Stromal cell of bone marrow (primary cell): Measurements from ENCODE around the gene MSANTD2.

Experiments used
- DNase-seq: peaks from one replicate; pipeline ENCODE4 v3.0.0-alpha.2; 2012; ENCODE audit warnings: low read depth

Gene MSANTD2

DNA sequence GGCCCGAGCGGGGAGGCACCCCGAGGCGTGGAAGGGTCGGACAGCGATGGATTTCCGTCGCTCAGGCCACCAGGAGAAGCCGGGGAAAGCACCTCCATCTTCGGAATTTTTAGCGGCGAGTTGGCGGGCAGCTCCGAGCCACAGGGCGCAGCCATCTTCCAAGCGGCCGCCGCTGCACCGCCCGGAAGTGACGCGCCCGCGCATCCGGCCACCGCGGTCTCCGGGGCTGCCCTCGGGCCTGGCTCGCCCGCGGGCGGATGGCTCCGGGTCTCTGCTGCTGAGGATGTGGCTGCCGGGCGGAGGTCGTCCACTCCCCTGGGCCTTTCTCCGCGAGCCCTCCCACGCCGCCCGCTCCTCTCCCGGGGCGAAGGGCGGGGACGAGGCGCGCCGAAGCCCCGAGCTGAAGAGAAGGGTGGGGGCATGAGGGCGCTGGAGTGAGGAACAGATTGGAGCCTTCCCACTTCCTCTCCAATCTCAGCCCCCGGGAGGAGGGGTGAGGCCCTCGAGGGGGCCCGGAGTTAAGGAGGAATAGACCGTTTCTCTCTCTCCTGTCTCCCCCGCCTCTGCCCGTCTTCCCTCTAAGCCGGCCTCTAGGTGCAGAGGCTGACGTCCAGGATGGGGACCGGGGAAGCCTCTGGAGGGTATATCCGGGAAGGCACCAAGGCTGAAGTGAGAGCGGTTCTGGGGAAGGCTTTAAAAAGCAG, at the start of gene MSANTD2:
Gene MSANTD2 (minus strand): TSS at position 181 of the 704 bp plus-strand sequence. CDS start 26 bp downstream, at position 155.
- DNase-seq, result peak; percentile 62

DNA sequence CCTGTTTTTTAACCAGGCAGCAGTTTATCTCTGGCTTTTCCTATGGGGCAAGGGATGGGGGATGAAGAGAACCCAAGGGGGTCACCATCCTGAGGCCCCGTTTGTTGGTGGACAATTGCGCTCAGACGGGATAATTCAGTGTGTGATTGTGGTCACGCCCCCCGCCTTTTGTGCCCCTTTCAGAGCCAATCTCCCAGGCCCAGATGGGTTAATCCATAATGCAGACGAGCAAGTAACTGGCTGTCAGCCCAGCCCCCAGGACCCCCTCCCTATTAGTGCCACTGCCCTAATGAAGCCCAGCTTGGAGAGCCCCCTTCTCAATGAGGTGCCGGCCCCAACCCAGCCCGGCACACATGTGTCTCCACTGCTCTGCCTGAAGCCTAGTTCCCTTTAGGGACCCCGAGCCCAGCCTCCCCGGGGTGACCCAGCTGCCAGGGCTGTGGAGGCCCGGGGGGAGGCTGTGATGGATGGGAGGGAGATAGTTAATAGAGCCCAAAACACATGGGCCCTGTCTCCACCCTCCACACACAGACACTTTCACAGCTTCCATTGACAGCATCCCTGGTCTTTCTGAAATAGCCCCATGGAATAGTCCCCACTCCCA, 46.0 kb upstream of the MSANTD2 start:
- DNase-seq, result no peak

DNA sequence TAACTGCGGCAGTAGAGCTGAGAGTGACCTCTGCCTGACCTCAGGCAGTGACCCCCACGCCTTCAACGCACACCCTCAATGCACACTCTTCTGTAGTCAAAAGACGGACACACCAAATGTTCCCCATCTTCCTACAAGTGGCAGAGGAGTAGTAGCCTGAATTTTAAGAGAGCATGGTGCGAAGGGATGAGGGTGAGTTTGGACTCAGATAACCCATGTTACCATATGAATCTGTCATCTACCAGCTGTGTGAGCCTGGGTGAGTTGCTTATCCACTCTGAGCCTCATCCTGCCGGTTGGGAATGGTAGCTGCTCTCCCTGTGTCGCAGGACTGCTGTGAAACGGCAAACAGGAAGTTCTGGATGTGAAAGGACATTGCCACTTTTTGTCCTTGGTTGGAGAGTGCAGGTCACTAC, 44.5 kb upstream of the MSANTD2 start:
- DNase-seq, result no peak

DNA sequence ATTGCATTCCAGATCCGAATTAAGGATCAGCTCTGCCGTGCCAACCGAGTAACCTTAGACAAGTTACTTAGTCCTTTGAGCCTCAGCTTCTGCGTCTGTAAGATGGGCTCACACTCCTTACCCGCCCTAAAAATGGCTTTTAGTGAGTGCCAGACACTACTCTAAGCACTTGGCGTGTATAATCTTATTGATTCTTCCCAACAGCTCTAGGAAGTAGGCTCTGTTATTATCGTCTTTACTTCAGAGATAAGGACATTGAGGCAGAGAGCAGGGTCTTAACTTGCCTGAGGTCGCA, 43.4 kb upstream of the MSANTD2 start:
- no peak for DNase-seq

DNA sequence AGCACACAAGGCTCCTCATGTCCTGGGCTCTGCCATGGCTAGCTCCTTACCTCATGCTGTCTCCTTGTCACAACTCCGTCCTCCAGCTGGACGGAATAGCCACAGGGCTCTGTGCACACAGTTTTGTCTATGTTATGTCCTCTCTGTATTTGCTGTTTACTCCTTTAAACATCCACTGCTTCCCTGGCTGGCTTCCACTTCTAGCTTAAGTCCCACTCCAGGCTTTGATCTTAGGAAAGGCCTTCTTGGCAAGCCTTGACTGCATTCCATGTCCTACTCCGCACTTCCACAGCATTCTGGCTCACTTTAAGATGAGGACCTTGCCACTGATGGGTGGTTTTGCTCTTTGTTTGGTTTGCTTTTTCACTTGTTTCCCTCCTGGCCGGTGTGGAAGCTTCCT, 42.1 kb upstream of the MSANTD2 start:
- no peak for DNase-seq

DNA sequence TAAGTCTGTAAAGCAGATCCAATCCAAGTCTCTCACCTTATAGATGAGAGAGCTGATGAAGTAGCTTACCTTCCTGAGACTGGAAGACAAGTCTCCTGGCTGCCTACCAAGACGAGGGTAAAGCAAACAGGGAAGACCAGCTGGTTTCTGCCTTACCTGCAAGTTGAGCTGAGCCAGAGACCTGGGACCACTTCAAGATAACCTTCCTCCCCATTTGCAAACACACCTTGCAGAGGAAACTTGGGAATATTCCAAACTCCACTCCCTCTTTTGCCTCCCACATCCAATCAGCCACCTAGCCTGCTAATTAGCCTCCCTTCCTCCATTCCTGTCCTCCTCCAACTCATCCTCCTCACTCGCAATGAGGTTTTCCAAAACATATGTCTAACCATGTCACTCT, 41.6 kb upstream of the MSANTD2 start:
- no peak for DNase-seq

DNA sequence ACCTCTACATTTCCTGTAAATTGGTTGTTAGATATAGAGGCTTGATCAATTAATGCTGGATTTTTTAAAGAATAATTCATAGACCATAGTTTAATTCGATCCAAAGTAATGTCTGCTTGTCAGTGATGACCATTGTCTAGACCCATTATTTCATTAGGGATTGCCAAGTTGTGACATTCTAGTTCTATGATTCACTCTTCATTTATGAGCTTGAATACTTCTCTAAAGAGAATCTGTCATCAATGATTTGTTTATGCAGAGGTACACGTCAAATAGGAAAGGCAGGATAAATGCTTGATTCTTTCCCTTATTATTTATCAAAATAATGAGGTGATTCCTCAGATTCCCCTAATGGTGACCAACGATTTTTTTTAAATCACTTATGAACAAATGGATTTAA, 41.0 kb upstream of the MSANTD2 start:
- DNase-seq, result no peak

DNA sequence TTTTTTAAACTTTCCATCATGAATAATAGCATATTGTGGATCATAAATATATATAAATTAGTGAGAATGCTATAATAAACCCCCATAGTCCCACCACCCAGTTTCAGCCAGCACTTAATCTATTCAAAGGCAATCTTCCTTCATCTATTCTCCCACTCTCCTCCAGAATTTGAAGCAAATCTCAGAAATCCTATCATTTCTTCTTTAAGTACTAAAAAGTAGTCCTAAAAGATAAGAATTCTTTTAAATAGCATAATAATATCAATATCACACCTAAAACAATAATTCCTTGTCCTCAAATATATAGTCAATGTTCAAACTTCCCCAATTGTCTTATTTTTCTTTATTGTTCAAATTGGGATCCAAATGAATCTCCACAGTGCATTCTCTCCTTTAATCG, 40.5 kb upstream of the MSANTD2 start:
- no peak for DNase-seq

DNA sequence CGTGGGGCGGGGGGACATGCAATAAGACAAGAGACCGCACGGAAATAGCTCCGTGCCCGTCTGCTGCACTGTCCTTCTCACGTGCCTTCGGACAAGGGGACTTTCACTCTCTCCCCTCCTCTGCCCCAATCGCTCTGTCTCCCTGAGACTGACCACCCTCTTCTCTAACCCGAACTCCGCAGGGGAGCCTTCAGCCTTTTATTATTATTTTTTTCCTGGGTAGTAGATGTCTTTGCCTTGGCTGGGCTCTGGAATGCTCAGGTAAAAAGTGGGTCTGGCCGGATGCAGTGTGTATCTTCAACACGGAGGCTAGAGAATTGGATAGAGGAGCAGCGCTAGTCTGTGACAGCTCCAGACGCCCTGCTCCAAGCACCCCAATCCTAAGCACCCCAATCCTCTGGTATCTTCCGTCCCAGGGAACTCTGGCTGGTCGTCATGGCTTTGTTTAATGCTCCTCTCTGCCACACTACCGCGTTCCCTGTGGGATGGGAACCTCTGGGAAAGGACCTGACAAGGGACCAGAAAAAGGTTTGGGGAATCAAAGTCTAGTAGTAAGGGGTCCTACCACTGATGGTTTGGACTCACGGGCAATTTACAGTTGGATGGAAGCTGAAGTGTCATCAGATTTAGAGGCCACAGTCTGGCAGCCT, 39.9 kb upstream of the MSANTD2 start:
- no peak for DNase-seq

DNA sequence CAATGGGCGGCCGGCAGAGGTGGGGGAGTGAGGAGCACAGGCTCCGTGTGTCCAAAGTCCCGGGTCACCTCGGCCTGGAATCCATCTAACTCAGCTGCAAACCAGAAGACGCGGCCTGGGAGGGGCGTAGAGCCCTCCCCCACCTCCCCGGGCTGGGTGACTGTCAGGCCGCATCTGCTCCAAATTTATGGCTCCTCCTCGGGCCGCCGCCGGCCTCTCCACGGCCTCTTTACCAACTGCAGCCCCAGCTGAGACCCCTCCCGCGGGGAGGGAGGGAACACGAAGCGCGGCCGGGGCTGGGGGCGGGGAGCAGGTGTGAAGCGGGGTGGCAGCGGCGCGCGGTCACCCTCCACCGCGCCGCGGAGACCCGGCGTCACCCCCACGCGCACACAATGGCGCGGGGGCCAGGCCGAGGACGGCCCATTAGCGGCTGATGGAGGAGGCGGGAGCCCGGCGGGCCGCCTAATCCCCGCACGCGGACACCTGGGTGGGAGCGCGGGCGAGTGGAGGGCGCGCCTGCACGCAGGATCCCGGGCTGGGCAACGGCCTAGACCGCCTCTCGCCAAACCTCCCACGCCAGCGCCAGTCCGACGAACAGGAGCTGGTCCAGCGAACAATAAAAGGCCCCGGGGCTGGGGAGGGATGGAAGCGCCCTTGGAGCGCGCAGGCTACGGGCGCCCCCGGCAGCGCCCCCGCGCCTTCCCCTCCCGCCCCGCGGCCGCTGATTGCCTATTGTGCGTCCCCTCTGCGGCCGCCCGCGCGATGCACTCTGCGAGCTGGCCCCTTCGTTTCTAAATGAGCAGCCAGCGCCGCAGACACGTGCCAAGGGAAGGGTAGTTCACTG, 39.1 kb upstream of the MSANTD2 start:
- no peak for DNase-seq

DNA sequence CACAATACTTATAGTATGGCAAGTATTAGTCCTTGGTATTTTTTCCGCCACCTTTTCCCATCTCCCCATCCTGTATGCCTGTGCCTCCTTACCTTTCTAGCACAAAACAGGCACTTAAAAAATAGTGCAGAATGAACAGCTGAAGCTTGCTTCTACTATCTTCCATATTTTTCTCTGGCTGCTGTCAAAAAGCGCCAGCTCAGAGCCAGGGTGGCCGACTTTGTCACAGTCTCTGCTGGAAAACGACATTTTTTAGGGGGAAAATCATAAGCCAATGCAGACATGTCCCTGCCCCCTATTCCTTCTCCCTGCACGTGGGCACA, 38.6 kb upstream of the MSANTD2 start:
- no peak for DNase-seq

DNA sequence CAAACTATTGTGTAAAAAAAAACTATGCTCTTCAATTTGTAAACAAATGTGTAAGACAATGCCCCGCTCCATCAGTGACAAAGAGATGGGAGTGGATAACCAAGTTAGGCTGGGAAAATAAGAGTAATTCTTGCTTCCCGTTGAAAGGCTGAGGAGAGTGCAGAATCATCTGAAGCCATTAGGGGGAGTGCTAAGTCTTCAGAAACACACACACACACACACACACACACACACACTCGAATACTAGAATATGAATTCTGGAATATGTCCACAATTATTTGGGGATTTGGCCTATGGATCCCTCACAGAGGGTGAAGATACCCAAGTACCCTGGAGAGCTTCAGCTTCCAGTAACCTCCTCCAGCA, 37.3 kb upstream of the MSANTD2 start:
- DNase-seq, result peak; percentile 74

DNA sequence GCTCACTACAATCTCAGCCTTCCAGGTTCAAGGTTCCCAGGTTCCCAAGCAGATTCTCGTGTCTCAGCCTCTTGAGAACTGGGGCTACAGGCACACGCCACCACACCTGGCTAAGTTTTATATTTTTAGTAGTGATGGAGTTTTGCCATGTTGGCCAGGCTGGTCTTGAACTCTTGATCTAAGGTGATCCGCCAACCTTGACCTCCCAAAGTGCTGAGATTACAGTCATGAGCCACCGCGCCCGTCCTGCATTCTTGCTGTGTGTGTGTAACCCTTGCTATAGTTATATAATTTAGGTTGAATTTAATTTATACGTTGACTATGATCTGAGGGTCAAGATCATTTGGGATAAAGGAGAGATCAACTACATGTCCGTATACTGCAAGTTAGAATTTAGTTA, 35.7 kb upstream of the MSANTD2 start:
- no peak for DNase-seq

DNA sequence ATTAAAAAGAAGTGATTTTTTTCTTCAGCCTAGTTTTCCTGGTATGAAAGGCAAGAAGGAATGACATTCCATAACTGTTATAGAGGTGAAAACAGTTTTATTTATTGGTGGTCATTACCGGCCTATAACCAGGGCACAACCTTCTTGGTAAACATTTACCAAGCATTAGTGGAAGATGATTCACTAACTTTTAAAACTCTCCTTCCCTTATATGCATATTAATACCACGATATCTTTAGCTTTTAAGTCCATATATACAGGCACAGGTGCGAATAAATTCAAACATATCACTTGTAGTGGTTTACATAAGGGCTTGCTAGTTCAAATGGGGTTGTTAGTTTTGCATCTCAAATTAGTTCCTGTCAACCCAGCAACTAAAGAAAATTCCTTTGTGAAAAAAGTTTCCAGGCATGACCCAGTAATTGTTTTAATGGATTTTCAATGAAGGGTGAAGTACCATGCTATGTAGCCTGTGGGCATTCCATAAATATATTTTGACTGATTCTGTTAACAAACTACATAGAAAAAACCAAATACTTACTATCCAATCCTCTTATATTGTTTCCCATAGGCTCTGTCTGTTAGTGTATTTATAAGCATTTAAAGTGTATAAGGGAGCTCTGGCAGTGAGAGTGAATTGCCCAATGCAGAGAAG, 34.4 kb upstream of the MSANTD2 start:
- DNase-seq, result no peak

DNA sequence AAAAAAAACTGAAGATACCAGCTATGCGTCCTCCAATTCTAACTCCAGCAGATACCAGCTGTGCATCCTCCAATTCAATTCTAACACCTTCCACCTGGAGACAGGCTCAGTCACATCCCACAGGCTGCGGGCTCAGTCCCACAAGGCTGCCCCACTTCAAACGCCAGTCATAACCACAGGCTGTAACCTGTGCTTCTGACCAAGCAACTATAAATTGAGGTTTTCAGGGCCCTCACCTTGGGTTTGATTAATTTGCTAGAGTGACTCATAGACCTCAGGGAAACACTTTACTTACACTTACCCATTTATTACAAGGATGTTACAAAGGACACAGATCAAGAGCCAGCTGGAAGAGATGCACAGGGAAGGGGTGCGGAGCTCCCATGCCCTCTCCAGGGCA, 32.4 kb upstream of the MSANTD2 start:
- no peak for DNase-seq

DNA sequence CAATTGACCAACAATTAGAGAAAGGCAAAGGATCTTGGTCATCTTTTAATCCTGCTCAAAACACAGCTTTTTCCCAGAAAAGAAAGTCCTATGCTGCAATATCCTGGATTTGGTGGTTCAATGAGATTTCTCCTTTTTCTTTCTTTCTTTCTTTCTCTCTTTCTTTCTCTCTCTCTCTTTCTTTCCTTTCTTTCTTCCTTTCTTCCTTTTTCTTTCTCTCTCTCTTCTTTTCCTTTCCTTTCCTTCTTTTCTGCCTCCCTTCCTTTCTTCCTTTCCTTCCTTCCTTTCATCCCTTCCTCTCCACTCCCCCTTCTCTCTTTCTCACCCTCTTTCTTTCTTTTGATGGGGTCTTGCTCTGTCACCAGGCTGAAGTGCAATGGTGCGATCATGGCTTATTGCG, 31.7 kb upstream of the MSANTD2 start:
- no peak for DNase-seq

DNA sequence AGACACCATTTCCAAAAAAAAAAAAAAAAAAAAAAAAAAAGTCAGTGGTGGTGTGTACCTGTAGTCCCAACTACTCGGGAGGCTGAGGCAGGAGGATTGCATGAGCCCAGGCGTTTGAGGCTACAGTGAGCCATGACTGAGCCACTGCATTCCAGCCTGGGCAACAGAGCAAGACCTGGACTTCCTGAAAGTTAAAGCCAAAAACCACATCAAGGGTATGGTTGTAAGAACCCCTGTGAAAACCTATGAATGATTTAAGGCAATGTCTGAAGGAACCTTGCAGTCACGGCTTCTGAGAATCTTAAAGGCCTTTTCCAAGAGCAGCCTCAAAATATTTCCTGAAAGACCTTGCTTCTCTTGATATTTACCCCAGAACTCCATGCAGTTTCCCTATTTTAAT, 30.5 kb upstream of the MSANTD2 start:
- no peak for DNase-seq

DNA sequence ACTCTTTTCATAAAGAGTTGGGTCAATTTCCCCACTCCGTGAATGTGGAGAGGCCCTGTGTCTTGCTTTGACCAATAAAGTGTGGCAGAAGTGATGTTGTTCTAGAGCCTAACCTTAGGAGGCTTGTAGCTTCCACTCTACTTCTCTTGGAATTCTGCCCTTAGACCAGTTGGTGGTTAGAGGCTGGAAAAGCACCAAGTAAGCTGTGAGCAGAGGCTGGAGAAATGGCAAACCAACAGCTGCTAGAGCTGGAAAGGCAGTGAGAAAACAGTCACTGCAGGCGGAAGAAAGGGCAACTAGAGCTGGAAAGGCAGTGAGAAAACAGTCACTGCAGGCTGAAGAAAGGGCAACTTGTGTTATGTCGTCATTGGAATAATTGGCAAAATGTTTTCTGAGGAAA, 29.8 kb upstream of the MSANTD2 start:
- DNase-seq, result no peak

DNA sequence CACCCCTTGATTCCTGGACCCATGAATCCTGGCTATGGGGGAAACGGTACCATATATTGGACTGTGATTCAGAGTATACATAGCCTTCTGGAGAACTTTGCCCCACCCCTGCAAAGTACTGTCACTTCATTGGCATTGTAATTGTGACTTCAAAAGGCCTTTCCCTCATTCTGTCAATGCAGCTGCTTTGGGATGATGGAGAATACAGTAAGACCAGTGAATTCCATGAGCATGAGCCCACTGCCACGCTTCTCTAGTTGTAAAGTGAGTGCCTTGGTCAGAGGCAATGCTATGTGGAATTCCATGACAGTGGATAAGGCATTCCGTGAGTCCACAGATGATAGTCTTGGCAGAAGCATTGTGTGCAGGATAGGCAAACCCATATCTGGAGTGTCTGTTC, 25.7 kb upstream of the MSANTD2 start:
- no peak for DNase-seq

DNA sequence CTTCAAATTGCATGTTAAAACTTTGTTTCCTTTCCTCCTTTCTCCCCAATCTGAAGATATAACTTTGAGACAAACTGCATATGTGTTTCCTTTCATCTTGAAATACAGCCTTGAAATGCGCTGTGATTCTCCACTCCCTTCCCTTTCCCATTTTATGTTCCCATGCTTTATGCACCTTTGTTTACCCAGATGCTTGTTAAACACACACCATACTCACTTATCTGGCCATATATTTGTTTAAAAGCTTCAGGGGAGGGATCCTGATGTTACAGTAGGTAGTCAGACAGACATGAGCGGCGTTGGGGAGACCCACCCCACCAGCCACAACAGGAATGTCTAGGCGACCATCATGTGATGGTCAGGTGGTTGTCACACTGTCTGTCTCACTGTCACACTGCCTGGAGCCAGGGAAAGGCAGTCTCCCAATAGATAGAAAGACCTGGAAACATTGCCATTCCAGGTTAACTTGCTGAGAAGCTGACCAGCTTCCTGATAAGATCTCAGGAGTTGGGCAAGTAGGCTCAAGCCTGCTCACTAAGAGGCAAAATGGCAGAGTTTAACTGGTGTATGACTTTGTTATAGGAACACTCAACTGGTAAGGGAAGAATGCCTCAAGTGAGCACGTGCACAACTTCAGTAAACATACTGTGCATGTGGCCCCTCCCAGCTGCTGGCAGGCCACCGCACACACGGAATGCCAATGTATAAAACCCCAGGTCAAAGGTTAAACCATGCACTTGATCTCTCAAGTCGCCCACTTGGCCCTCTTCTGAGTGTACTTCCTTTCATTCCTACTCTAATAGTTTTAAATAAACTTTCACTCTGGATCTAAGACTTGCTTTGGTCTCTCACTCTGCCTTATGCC, 23.5 kb upstream of the MSANTD2 start:
- no peak for DNase-seq

DNA sequence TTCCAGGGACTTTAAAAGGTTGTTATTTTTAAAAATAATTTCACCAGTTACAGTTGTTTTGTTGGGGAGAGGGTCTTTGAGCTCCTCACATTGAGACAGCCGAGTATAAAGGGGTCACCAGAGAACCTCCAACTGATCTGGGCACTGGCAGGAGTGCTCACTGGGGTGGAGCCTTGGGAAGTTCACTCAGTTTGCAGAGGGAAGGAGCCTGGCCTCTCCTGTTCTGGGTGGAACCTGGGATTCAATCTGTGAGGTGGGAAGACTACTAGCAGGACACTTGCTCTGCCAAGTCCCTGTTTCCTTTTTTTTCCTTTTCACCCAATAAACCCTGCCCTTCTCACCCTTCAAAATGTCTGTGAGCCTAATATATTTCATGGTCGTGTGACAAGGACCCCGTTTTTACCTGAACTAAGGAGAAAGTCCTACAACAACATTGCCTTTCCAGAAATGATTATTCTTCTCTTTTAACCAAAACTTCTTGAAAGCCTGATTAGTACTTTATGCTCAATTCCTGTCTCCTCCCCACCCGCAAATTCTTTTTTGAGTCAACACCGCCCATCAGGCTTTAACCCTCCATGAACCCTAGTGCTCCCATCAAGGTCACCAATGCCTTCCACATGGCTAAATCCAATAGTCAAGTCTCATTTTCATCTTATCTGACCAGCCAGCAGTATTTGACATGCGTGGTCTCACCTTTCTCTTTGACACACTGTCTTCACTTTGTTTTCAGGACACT, 22.0 kb upstream of the MSANTD2 start:
- DNase-seq, result no peak
